ENCODE data around the gene TLX2. TPM values are rescaled to one million over a fixed set of nuclear protein-coding genes. Genes with fewer than 3 reads are reported as not detected.

Gene TLX2
- total and polyA plus RNA-seq, 2 of the 8 experiments (the other 6 are each of a cell fraction or from before 2014, with no cell fraction given): 0.06 to 0.17 TPM

DNA sequence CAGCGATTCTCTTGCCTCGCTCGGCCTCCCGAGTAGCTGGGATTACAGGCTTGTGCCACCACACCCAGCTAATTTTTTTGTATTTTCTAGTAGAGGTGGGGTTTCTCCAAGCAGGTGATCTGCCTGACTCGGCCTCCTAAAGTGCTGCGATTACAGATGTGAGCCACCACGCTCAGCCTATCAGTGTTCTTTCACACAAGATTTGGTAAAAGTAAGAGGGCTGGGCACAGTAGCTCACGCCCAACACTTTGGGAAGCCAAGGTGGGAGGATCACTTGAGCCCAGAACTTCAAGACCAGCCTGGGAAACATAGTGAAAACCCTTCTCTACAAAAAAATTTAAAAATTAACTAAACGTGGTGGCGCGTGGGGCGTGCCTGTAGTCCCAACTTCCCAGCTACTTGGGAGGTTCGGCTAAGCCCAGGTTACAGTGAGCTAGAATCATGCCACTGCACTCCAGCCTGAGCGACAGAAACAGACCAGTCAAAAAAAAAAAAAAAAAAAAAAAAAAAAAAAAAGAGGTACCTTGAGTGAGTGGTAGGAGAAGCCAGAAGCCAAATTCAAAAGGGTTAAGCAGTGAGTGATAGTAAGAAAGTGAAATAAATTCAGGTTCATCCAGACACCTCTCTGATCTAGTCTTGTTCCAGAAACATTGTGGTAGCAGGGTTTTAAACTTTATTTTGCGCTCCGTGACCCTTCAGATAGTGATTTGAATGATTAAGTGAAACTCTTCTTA lies 42.8 kb upstream of the TLX2 start:
- WGBS, 2 experiments (ENCODE audit: extremely low coverage in 1 of 2, insufficient coverage in 1 of 2, insufficient read length in 1 of 2, insufficient replicate concordance in 2 of 2, low coverage in 1 of 2, low lambda C conversion rate in 2 of 2, missing lambda C conversion rate in 1 of 2): 69% methylated on average over 16 of the region's 16 CpGs; no CpG with 5 or more reads in 1 of the 2 experiments
- no peak overlapping the region for H2BK5ac ChIP-seq (ENCODE audit: low read depth, low read length)
- no peak overlapping the region for H2BK120ac ChIP-seq (replicated peaks; ENCODE audit: low read depth, low read length)
- H3K27ac ChIP-seq (ENCODE audit: low read depth, low read length): no peak overlapping the region
- H2BK15ac ChIP-seq (ENCODE audit: low read length): no peak overlapping the region
- no peak for DNase-seq (ENCODE audit: low read depth in 1 of 2, low spot score in 2 of 2)
- peak overlapping the region; percentile 94; the same call in 1 of the 2 replicates for H4K8ac ChIP-seq (ENCODE audit: extremely low read depth, insufficient read depth, low read length)
- H2AK5ac ChIP-seq (ENCODE audit: low read depth, low read length): no peak overlapping the region
- H3K4me1 ChIP-seq (replicated peaks in 1 of 4; ENCODE audit: control insufficient read depth in 3 of 4, insufficient read depth in 4 of 4, low read length in 3 of 4): peaks cover 0 to 3% (median 2%) of the 10 kb centered on the region in 4 experiments; a peak in 3 of 7 replicates
- ChIA-PET POLR2A (ENCODE audit: partially characterized antibody) (interaction anchor here (1.0 to 5.2 kb wide), 4 partner anchors 10 to 82 kb away, joined by 3 to 89 read pairs (median 24); partner anchors contain the start of genes CCDC142, INO80B, LOXL3 and TTC31), CTCF (ENCODE audit: partially characterized antibody) (interaction anchor here (1.0 to 5.7 kb wide), 4 partner anchors 7 to 117 kb away, joined by 3 to 42 read pairs (median 21); partner anchors contain the start of genes CCDC142 and TTC31)
- H2AFZ ChIP-seq (ENCODE audit: low read length): no peak overlapping the region
- no peaks in the 10 kb centered on the region for H3K79me1 ChIP-seq (ENCODE audit: low read depth, low read length)
- H2BK12ac ChIP-seq (ENCODE audit: low read depth, low read length): no peak overlapping the region
- no peaks in the 10 kb centered on the region for H3K9me3 ChIP-seq (ENCODE audit: insufficient read depth in 2 of 2, low read depth in 1 of 2, low read length in 1 of 2)
- no peaks in the 10 kb centered on the region for H3K27me3 ChIP-seq (replicated peaks in 1 of 4; ENCODE audit: control insufficient read depth in 3 of 4, extremely low read depth in 1 of 4, insufficient read depth in 3 of 4, low read length in 3 of 4)
- no peak overlapping the region for H2BK20ac ChIP-seq (ENCODE audit: low read length)
- no peak overlapping the region for H3K4ac ChIP-seq (replicated peaks; ENCODE audit: insufficient read length, low read depth, low read length)
- H4K20me1 ChIP-seq (replicated peaks in 1 of 2; ENCODE audit: control insufficient read depth in 1 of 2, insufficient read depth in 2 of 2, low read length in 2 of 2): no peaks in the 10 kb centered on the region
- no peak overlapping the region for H3K56ac ChIP-seq (replicated peaks; ENCODE audit: insufficient read length, low read depth, low read length)
- peaks cover 0 to 4% (median 2%) of the 10 kb centered on the region in 4 experiments; a peak in 5 of 8 replicates for H3K36me3 ChIP-seq (ENCODE audit: control insufficient read depth in 2 of 4, insufficient read depth in 4 of 4, low read length in 3 of 4)
- no peak for FAIRE-seq
- no peak overlapping the region for H3K14ac ChIP-seq (ENCODE audit: insufficient read length)
- peak overlapping the region; percentile 86 for H4K5ac ChIP-seq (ENCODE audit: insufficient read length, low read depth, low read length)
- no peaks in the 10 kb centered on the region for H3K79me2 ChIP-seq (ENCODE audit: control insufficient read depth in 1 of 2, insufficient read depth in 2 of 2, low read length in 2 of 2)
- H3K18ac ChIP-seq (ENCODE audit: extremely low read depth, low read length): no peak overlapping the region
- peak overlapping the region in 3 of 4 experiments; percentile 6 to 77 (median 68); a peak in 4 of 7 replicates for H3K9ac ChIP-seq (replicated peaks in 1 of 4; ENCODE audit: extremely low read depth in 1 of 4, low read depth in 3 of 4, low read length in 3 of 4)
- H4K91ac ChIP-seq (replicated peaks; ENCODE audit: insufficient read length, low read length): no peak overlapping the region
- peak overlapping the region; percentile 77 to 95 (median 87) for H3K4me3 ChIP-seq (ENCODE audit: extremely low read depth in 1 of 4, insufficient read depth in 2 of 4, low read depth in 3 of 4, low read length in 4 of 4)
- H3K4me2 ChIP-seq (ENCODE audit: insufficient read depth in 1 of 2, low read depth in 2 of 2, low read length in 2 of 2): peak overlapping the region; percentile 97 to 98
- peaks cover 11% of the 10 kb centered on the region for H3K23me2 ChIP-seq (ENCODE audit: low read depth, low read length)
- H3K23ac ChIP-seq (ENCODE audit: insufficient read length): no peak overlapping the region
- no peak for TF ChIP-seq NRF1 (IDR thresholded peaks at IDR 0.05; ENCODE audit: low read depth, low read length)
- TF ChIP-seq SUZ12 (IDR thresholded peaks at IDR 0.05; ENCODE audit: low read length): no peak
- no peak for TF ChIP-seq EGR1 (IDR thresholded peaks at IDR 0.05; ENCODE audit: borderline replicate concordance, low read depth, low read length)
- no peak for TF ChIP-seq POU5F1 (IDR thresholded peaks at IDR 0.05; ENCODE audit: low read depth, low read length)
- no peak for TF ChIP-seq RXRA (IDR thresholded peaks at IDR 0.05; ENCODE audit: insufficient read depth, low read depth, low read length)
- TF ChIP-seq SIRT6 (IDR thresholded peaks at IDR 0.05; ENCODE audit: low read length): no peak
- no peak for TF ChIP-seq BCL11A (IDR thresholded peaks at IDR 0.05; ENCODE audit: low read depth in 2 of 2, low read length in 2 of 2)
- TF ChIP-seq SIN3A (conservative IDR thresholded peaks at IDR 0.05 in 1 of 2, IDR thresholded peaks at IDR 0.05 in 1 of 2; ENCODE audit: low read depth in 1 of 2, low read length in 2 of 2): no peak
- no peak for TF ChIP-seq ASH2L (IDR thresholded peaks at IDR 0.05; ENCODE audit: low read length)
- no peak for TF ChIP-seq SRF (IDR thresholded peaks at IDR 0.05; ENCODE audit: low read depth, low read length)
- no peak for TF ChIP-seq BACH1 (IDR thresholded peaks at IDR 0.05; ENCODE audit: low read length)
- no peak for TF ChIP-seq SP2 (IDR thresholded peaks at IDR 0.05; ENCODE audit: low read length)
- no peak for TF ChIP-seq TCF12 (IDR thresholded peaks at IDR 0.05; ENCODE audit: low read depth, low read length)

All from H1 (cell line).